ENCODE results near the gene YARS1. TPM values are rescaled to one million over a fixed set of nuclear protein-coding genes. Genes with fewer than 3 reads are reported as not detected.

Gene YARS1
- total RNA-seq, 1 donor from 2014 or later = 101 TPM

- no peaks in the 10 kb centered on the region for H3K27me3 Mint-ChIP-seq
- TF ChIP-seq, protein P1, sequence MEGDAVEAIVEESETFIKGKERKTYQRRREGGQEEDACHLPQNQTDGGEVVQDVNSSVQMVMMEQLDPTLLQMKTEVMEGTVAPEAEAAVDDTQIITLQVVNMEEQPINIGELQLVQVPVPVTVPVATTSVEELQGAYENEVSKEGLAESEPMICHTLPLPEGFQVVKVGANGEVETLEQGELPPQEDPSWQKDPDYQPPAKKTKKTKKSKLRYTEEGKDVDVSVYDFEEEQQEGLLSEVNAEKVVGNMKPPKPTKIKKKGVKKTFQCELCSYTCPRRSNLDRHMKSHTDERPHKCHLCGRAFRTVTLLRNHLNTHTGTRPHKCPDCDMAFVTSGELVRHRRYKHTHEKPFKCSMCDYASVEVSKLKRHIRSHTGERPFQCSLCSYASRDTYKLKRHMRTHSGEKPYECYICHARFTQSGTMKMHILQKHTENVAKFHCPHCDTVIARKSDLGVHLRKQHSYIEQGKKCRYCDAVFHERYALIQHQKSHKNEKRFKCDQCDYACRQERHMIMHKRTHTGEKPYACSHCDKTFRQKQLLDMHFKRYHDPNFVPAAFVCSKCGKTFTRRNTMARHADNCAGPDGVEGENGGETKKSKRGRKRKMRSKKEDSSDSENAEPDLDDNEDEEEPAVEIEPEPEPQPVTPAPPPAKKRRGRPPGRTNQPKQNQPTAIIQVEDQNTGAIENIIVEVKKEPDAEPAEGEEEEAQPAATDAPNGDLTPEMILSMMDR (IDR thresholded peaks at IDR 0.05; ENCODE audit: unreplicated experiment) = no peak
- H3K36me3 Mint-ChIP-seq (ENCODE audit: insufficient read depth) = peaks cover 20% of the 10 kb centered on the region
- no peak for DNase-seq (ENCODE audit: low spot score, unreplicated experiment)
- peaks cover 11% of the 10 kb centered on the region for H3K4me1 Mint-ChIP-seq (ENCODE audit: low read depth)
- no peak overlapping the region for H3K4me3 Mint-ChIP-seq (ENCODE audit: low read depth)
- no peak overlapping the region for H3K27ac Mint-ChIP-seq
- no peaks in the 10 kb centered on the region for H3K9me3 Mint-ChIP-seq (ENCODE audit: low read depth)
Measured at GRCh38 chr1:32858136-32858535, 41.0 kb upstream of the YARS1 start.

DNA sequence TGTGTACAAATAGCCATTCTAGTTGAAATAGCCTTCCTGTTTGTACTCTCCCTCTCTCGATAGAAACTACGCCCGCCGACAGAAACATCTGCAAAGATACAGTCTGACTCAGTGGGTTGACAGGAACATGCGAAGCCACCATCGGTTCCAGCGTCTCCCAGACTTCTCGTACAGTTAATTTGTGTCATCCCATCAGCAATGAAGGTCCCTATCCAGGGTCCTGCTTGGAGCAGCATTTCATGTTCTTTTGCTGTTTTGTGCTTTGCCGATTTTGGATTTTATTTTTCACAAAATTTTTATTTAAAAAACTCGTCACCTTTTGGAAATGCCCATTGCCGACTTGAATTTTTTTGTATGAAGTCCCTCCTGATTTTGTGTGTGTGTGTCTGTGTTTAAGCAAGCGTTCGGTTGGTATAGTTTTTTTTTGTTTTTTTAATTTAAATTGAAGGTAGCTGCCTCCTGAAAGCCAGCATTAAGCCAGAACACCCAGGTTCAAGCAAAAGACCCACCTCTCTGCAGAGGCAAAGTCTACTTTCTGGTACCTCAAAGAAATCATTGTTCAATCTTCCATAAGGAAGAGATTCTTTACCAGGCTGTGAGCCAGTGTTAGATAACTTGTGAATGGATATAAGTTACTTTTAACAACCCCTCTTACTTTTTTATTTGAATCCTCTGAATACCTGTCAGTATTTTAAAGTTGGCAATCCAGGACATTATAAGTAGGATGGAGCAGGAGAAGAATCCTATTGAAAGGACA, 38.9 kb upstream of the YARS1 start:
- H3K4me1 Mint-ChIP-seq (ENCODE audit: low read depth) = peaks cover 11% of the 10 kb centered on the region
- H3K36me3 Mint-ChIP-seq (ENCODE audit: insufficient read depth) = peaks cover 19% of the 10 kb centered on the region
- TF ChIP-seq, protein P1 (IDR thresholded peaks at IDR 0.05; ENCODE audit: unreplicated experiment) = no peak
- H3K4me3 Mint-ChIP-seq (ENCODE audit: low read depth) = no peak overlapping the region
- no peak for DNase-seq (ENCODE audit: low spot score, unreplicated experiment)
- H3K27ac Mint-ChIP-seq = no peak overlapping the region
- no peaks in the 10 kb centered on the region for H3K27me3 Mint-ChIP-seq
- no peaks in the 10 kb centered on the region for H3K9me3 Mint-ChIP-seq (ENCODE audit: low read depth)

- Mint-ChIP-seq H3K36me3 (ENCODE audit: insufficient read depth) (peaks cover 19% of the 10 kb centered on the region), H3K9me3 (ENCODE audit: low read depth) (no peaks in the 10 kb centered on the region), H3K27ac (no peak overlapping the region), H3K4me3 (ENCODE audit: low read depth) (no peak overlapping the region), H3K4me1 (ENCODE audit: low read depth) (peaks cover 11% of the 10 kb centered on the region), H3K27me3 (no peaks in the 10 kb centered on the region)
- TF ChIP-seq, protein P1 (IDR thresholded peaks at IDR 0.05; ENCODE audit: unreplicated experiment) = no peak
- no peak for DNase-seq (ENCODE audit: low spot score, unreplicated experiment)
Measured at GRCh38 chr1:32848354-32849063, 31.4 kb upstream of the YARS1 start.

- H3K9me3 Mint-ChIP-seq (ENCODE audit: low read depth) = no peaks in the 10 kb centered on the region
- no peak for DNase-seq (ENCODE audit: low spot score, unreplicated experiment)
- peaks cover 28% of the 10 kb centered on the region for H3K36me3 Mint-ChIP-seq (ENCODE audit: insufficient read depth)
- TF ChIP-seq, protein P1 (IDR thresholded peaks at IDR 0.05; ENCODE audit: unreplicated experiment) = no peak
- H3K4me3 Mint-ChIP-seq (ENCODE audit: low read depth) = no peak overlapping the region
- no peaks in the 10 kb centered on the region for H3K4me1 Mint-ChIP-seq (ENCODE audit: low read depth)
- no peaks in the 10 kb centered on the region for H3K27me3 Mint-ChIP-seq
- no peak overlapping the region for H3K27ac Mint-ChIP-seq
Measured at GRCh38 chr1:32831878-32832277, 14.7 kb upstream of the YARS1 start.

DNA sequence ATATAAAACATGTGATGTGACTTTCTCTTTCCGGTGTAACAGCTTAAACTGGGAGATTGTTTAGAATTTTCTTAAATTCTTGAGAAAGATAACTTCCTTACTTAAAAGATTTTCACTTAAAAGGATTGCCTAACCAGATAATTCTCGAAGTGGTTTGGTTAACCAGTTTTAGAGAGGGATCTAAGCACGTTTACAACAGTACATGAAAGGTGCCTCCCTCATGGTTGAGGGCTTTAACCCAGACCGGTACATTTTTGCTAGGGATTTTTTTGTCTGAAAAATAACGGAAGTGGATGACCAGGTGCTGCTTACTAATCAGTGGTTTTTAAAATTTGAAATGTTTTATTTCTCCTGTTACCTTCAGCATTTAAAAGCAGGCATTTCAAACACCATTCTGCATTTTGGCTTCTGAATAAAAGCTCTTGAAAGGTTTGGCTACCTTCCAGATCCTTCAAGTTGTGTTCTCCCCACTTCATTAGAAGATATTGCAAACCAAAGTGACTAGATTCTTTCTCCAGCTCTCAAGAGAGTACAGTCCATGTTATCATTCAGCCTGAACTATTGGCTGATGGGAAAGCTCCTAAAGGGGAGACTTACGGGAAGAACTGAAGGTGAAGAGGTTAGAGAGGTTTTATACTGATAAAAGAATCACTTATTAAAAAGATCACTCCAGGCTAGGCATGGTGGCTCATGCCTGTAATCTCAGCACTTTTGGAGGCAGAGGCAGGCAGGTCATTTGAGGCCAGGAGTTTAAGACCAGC, 13.1 kb upstream of the YARS1 start:
- H3K4me3 Mint-ChIP-seq (ENCODE audit: low read depth) = no peak overlapping the region
- no peaks in the 10 kb centered on the region for H3K27me3 Mint-ChIP-seq
- H3K9me3 Mint-ChIP-seq (ENCODE audit: low read depth) = no peaks in the 10 kb centered on the region
- peaks cover 25% of the 10 kb centered on the region for H3K36me3 Mint-ChIP-seq (ENCODE audit: insufficient read depth)
- DNase-seq (ENCODE audit: low spot score, unreplicated experiment) = no peak
- TF ChIP-seq, protein P1 (IDR thresholded peaks at IDR 0.05; ENCODE audit: unreplicated experiment) = no peak
- H3K4me1 Mint-ChIP-seq (ENCODE audit: low read depth) = no peaks in the 10 kb centered on the region
- no peak overlapping the region for H3K27ac Mint-ChIP-seq

Data from progenitor cell of endocrine pancreas (in vitro differentiated cells).